OCI-LY3 (cell line): Measurements from ENCODE around the gene CRY1.

Experiments
- H2AFZ ChIP-seq: fragments of 200-600, 300-600 bp; shearing (Covaris generic); 2 replicates; pipeline ENCODE4 v1.6.0; 2014; ENCODE audit warnings: antibody characterized with exemption, low read depth, low read length
- H3K27ac ChIP-seq: fragments of 200-600, 300-600 bp; sonication (generic); 2 replicates; pipeline ENCODE4 v1.5.1; 2014; ENCODE audit warnings: mild to moderate bottlenecking, low read length, moderate library complexity, mixed read lengths
- H3K27me3 ChIP-seq: fragments of 200-600, 300-600 bp; sonication (generic); 2 replicates; pipeline ENCODE4 v1.6.1; 2014; ENCODE audit warnings: low read depth, low read length, mixed read lengths
- H3K36me3 ChIP-seq: fragments of 200-600, 300-600 bp; sonication (generic); replicated peaks from 2 replicates; pipeline ENCODE3; 2014; ENCODE audit warnings: low read depth, low read length, mixed read lengths
- H3K4me1 ChIP-seq: fragments of 300-600, 200-600 bp; sonication (generic); 2 replicates; pipeline ENCODE4 v1.6.1; 2014; ENCODE audit warnings: low read length, mixed read lengths
- H3K4me2 ChIP-seq: fragments of 200-600, 300-600 bp; sonication (generic); 2 replicates; pipeline ENCODE4 v1.6.1; 2014; ENCODE audit warnings: low read length, mixed read lengths
- H3K4me3 ChIP-seq: fragments of 300-600, 200-600 bp; sonication (generic); 2 replicates; pipeline ENCODE4 v1.5.1; 2014; ENCODE audit warnings: antibody characterized with exemption, mild to moderate bottlenecking, low read length, moderate library complexity
- H3K79me2 ChIP-seq: fragments of 300-600, 200-600 bp; shearing (Covaris generic); 2 replicates; pipeline ENCODE4 v1.6.1; 2014; ENCODE audit warnings: mild to moderate bottlenecking, low read length, mixed read lengths
- H3K9ac ChIP-seq: fragments of 300-600, 200-600 bp; shearing (Covaris generic); 2 replicates; pipeline ENCODE4 v1.6.0; 2014; ENCODE audit warnings: mild to moderate bottlenecking, low read length, moderate library complexity
- H3K9me3 ChIP-seq: fragments of 200-600, 300-600 bp; shearing (Covaris generic); 2 replicates; pipeline ENCODE4 v1.6.1; 2014; ENCODE audit warnings: low read length, mixed read lengths; ENCODE audit not compliant: insufficient read depth
- H4K20me1 ChIP-seq: fragments of 200-600, 300-600 bp; sonication (generic); 2 replicates; pipeline ENCODE4 v1.6.1; 2016; ENCODE audit warnings: low read length, mixed read lengths; ENCODE audit not compliant: insufficient read depth
- EZH2phosphoT487 ChIP-seq: fragments of 200-600 bp; shearing (Covaris generic); IDR thresholded peaks from 2 replicates; pipeline ENCODE4 v1.6.1; 2018; ENCODE audit warnings: antibody characterized with exemption, mixed run types, low read depth
- TF ChIP-seq, protein P1 (sequence below): fragments of 200-600, 300-600 bp; sonication (generic); IDR thresholded peaks from 2 replicates; pipeline ENCODE4 v1.5.1; 2014; ENCODE audit warnings: antibody characterized with exemption, low read length, low read depth

CRY1 gene

DNA sequence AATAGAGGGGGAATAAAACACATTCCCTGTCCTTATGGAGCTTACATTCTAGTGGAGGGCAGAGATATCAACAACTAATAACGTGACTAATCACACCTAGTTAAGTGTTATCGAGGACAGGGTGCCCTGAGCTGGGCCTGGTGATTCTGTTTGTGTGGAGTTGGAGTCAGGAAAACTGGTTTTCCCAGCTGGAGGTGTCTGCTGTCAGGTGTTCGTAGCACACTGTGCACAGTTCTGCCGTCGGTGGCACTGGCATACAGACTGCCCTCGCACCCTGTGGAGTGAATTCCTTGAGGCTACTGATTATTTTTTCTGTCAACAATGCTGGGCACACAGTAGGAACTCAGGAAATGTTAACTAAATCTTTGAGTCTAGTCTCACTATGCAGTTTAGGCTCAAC lies 105.5 kb downstream of the CRY1 start:
- H3K4me2 ChIP-seq = peak overlapping the region; percentile 90; the same call in 1 of the 2 replicates
- no peaks in the 10 kb centered on the region for H4K20me1 ChIP-seq
- H3K27ac ChIP-seq = no peak overlapping the region
- H3K36me3 ChIP-seq = peaks cover 21% of the 10 kb centered on the region
- H3K79me2 ChIP-seq = 0 out of 2 replicates have a peak, but pooled peaks cover 7% of the 10 kb centered on the region
- H3K9ac ChIP-seq = no peak overlapping the region
- TF ChIP-seq, protein P1, sequence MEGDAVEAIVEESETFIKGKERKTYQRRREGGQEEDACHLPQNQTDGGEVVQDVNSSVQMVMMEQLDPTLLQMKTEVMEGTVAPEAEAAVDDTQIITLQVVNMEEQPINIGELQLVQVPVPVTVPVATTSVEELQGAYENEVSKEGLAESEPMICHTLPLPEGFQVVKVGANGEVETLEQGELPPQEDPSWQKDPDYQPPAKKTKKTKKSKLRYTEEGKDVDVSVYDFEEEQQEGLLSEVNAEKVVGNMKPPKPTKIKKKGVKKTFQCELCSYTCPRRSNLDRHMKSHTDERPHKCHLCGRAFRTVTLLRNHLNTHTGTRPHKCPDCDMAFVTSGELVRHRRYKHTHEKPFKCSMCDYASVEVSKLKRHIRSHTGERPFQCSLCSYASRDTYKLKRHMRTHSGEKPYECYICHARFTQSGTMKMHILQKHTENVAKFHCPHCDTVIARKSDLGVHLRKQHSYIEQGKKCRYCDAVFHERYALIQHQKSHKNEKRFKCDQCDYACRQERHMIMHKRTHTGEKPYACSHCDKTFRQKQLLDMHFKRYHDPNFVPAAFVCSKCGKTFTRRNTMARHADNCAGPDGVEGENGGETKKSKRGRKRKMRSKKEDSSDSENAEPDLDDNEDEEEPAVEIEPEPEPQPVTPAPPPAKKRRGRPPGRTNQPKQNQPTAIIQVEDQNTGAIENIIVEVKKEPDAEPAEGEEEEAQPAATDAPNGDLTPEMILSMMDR = no peak
- no peak overlapping the region for H3K4me3 ChIP-seq
- no peaks in the 10 kb centered on the region for H3K9me3 ChIP-seq
- peaks cover 11% of the 10 kb centered on the region; the same call in 1 of the 2 replicates for H3K4me1 ChIP-seq
- peak overlapping the region; percentile 92 for H2AFZ ChIP-seq
- peaks cover 14% of the 10 kb centered on the region; the same call in 1 of the 2 replicates for H3K27me3 ChIP-seq

DNA sequence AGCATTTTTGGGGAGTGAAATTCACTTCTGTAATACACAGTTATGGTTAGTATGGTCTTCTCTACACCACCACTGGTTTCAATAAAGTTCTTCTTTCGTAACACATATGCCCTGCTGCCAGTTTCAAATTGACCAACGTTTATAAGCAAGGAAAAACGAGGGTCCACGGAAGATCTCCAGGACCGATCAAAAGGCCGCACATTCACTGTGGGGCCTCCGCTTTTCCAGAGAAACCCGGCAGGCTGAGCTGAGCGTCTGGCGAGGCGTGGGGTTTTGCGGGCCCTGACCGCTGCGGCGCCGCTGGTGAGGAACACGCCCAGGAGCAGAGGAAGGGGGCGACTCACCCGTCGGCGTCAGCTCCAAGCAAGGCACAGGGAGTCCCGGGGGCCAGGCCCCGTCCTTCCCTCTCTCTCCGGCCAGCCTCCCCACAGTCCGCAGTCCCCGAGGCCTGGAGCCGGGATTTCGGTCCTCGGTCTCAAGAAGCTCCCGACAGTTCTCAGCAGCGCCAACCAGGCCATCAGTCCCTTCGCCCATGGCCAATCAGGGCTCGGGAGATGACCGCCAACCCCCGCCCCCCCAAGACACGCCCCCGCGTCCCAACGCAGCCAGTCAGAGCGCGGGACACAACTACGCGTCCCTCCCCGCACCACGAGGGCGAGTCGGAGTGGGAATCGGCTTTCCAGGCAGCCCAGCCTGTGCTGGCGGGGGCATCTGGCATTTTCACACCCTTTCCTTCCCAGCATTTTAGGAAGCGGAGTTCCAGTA lies 106.5 kb downstream of the CRY1 start, which contains the start of gene MTERF2:
Gene MTERF2, minus strand, starts transcription at position 522 of the 765 bp plus-strand sequence. CDS start 8,432 bp downstream, outside the sequence.
- Histone ChIP-seq H3K4me1 (peaks cover 11% of the 10 kb centered on the region; the same call in 1 of the 2 replicates), H3K36me3 (peaks cover 21% of the 10 kb centered on the region), H3K27me3 (peaks cover 13% of the 10 kb centered on the region; the same call in 1 of the 2 replicates), H3K4me3 (peak within 1 kb of the TSS; percentile 78), H3K9me3 (no peaks in the 10 kb centered on the region), H3K4me2 (peak within 1 kb of the TSS; percentile 90), H3K27ac (no peak within 1 kb of the TSS), H3K9ac (peak within 1 kb of the TSS; percentile 63), H4K20me1 (no peaks in the 10 kb centered on the region), H3K79me2 (0 out of 2 replicates have a peak, but pooled peaks cover 7% of the 10 kb centered on the region), H2AFZ (peak within 1 kb of the TSS; percentile 92)
- TF ChIP-seq, protein P1 = no peak
- no peak for TF ChIP-seq EZH2phosphoT487

GRCh38 chr12:106986135-106986534 lies 107.2 kb downstream of the CRY1 start:
- Histone ChIP-seq H3K9me3 (no peaks in the 10 kb centered on the region), H3K27ac (no peak overlapping the region), H3K79me2 (0 out of 2 replicates have a peak, but pooled peaks cover 7% of the 10 kb centered on the region), H2AFZ (peak overlapping the region; percentile 53), H3K27me3 (peaks cover 6% of the 10 kb centered on the region; the same call in 1 of the 2 replicates), H3K4me1 (peaks cover 11% of the 10 kb centered on the region; the same call in 1 of the 2 replicates), H4K20me1 (no peaks in the 10 kb centered on the region), H3K4me2 (peak overlapping the region; percentile 90), H3K4me3 (peak overlapping the region; percentile 78), H3K9ac (peak overlapping the region; percentile 63), H3K36me3 (peaks cover 21% of the 10 kb centered on the region)
- TF ChIP-seq, protein P1 = no peak
- TF ChIP-seq EZH2phosphoT487 = no peak

GRCh38 chr12:106985479-106985878 lies 107.9 kb downstream of the CRY1 start:
- Histone ChIP-seq H3K36me3 (peaks cover 21% of the 10 kb centered on the region), H3K9ac (no peak overlapping the region), H3K9me3 (no peaks in the 10 kb centered on the region), H3K27ac (no peak overlapping the region), H3K4me3 (no peak overlapping the region), H3K79me2 (0 out of 2 replicates have a peak, but pooled peaks cover 7% of the 10 kb centered on the region), H4K20me1 (no peaks in the 10 kb centered on the region), H3K4me2 (no peak overlapping the region; the same call in 1 of the 2 replicates), H3K27me3 (no peaks in the 10 kb centered on the region), H2AFZ (no peak overlapping the region), H3K4me1 (peaks cover 11% of the 10 kb centered on the region; the same call in 1 of the 2 replicates)
- no peak for TF ChIP-seq EZH2phosphoT487
- TF ChIP-seq, protein P1 = no peak
